Measurements from ENCODE around the gene SH3GL3.

GRCh38 chr15:83656192-83656591, 209.1 kb downstream of the SH3GL3 start:
- TF ChIP-seq CTCF (IDR thresholded peaks at IDR 0.05) (no peak), POLR2A (IDR thresholded peaks at IDR 0.05) (no peak)

Measured in adrenal gland (tissue), 5 donors.